GM12874 (cell line): ENCODE data around the gene TRMT2B.

Experiments used
- CTCF ChIP-seq: IDR thresholded peaks from 2 replicates; pipeline ENCODE4 v1.5.1; 2011; ENCODE audit warnings: low read depth, mild to moderate bottlenecking, control low read depth, low read length, moderate library complexity; ENCODE audit not compliant: insufficient read depth

Gene TRMT2B

GRCh38 chrX:101078716-101079598 lies 27.0 kb upstream of the TRMT2B start, which contains the start of gene TMEM35A:
Gene TMEM35A (plus strand): TSS chrX:101078879. CDS start chrX:101079003, 124 bp downstream.
- no peak for TF ChIP-seq CTCF

GRCh38 chrX:101071582-101071981 lies 19.7 kb upstream of the TRMT2B start:
- no peak for TF ChIP-seq CTCF

- no peak for TF ChIP-seq CTCF
Observed at GRCh38 chrX:101062176-101062575, 10.3 kb upstream of the TRMT2B start.

GRCh38 chrX:101057093-101057714 lies 5.3 kb upstream of the TRMT2B start:
- TF ChIP-seq CTCF, result no peak

GRCh38 chrX:101051153-101051548 lies 760 bp downstream of the TRMT2B start:
- no peak for TF ChIP-seq CTCF

GRCh38 chrX:101040197-101040596 lies 11.7 kb downstream of the TRMT2B start:
- no peak for TF ChIP-seq CTCF

GRCh38 chrX:101037231-101037630 lies 14.7 kb downstream of the TRMT2B start:
- TF ChIP-seq CTCF, result no peak
